ENCODE measurements around the gene KIFC3.

- TF ChIP-seq, protein P1, sequence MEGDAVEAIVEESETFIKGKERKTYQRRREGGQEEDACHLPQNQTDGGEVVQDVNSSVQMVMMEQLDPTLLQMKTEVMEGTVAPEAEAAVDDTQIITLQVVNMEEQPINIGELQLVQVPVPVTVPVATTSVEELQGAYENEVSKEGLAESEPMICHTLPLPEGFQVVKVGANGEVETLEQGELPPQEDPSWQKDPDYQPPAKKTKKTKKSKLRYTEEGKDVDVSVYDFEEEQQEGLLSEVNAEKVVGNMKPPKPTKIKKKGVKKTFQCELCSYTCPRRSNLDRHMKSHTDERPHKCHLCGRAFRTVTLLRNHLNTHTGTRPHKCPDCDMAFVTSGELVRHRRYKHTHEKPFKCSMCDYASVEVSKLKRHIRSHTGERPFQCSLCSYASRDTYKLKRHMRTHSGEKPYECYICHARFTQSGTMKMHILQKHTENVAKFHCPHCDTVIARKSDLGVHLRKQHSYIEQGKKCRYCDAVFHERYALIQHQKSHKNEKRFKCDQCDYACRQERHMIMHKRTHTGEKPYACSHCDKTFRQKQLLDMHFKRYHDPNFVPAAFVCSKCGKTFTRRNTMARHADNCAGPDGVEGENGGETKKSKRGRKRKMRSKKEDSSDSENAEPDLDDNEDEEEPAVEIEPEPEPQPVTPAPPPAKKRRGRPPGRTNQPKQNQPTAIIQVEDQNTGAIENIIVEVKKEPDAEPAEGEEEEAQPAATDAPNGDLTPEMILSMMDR (IDR thresholded peaks at IDR 0.05; ENCODE audit: low read depth, low read length), result no peak
- TF ChIP-seq, protein P2, sequence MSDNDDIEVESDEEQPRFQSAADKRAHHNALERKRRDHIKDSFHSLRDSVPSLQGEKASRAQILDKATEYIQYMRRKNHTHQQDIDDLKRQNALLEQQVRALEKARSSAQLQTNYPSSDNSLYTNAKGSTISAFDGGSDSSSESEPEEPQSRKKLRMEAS (IDR thresholded peaks at IDR 0.05; ENCODE audit: low read depth, low read length), result no peak
- no peak for TF ChIP-seq MYC (IDR thresholded peaks at IDR 0.05; ENCODE audit: low read depth, low read length)
Observed at GRCh38 chr16:57756424-57757325, 45.6 kb downstream of the KIFC3 start.
